ENCODE measurements around the gene MYH11. TPM values are rescaled to one million over a fixed set of nuclear protein-coding genes. Genes with fewer than 3 reads are reported as not detected.

Gene MYH11
- total RNA-seq, 1 experiment from 2014 or later: not detected

GRCh38 chr16:15776572-15776971, 80.3 kb downstream of the MYH11 start:
- no peak for TF ChIP-seq CTCF (IDR thresholded peaks at IDR 0.05; ENCODE audit: unreplicated experiment)
- no peak overlapping the region for H3K27ac Mint-ChIP-seq (ENCODE audit: low read depth, unreplicated experiment)
- no peaks in the 10 kb centered on the region for H3K4me1 Mint-ChIP-seq (ENCODE audit: insufficient read depth, unreplicated experiment)
- DNase-seq (ENCODE audit: unreplicated experiment): no peak
- no peak overlapping the region for H3K4me3 Mint-ChIP-seq (ENCODE audit: unreplicated experiment)
- H3K27me3 Mint-ChIP-seq (ENCODE audit: insufficient read depth, unreplicated experiment): peaks cover 33% of the 10 kb centered on the region
- no TSS peak for BruUV-seq (replicated peaks)
- no peaks in the 10 kb centered on the region for H3K36me3 Mint-ChIP-seq (ENCODE audit: insufficient read depth, unreplicated experiment)
- CTCF ChIA-PET: interaction anchor here (0.7 to 5.0 kb wide), 6 partner anchors 11 to 363 kb away, joined by 3 to 25 read pairs (median 5); no protein-coding TSS in a partner anchor
- POLR2A ChIA-PET: no interaction called here
- H3K9me3 Mint-ChIP-seq (ENCODE audit: unreplicated experiment): no peaks in the 10 kb centered on the region
- intact Hi-C loops (cut with micrococcal nuclease): no loop called here

GRCh38 chr16:15775663-15776304, 81.0 kb downstream of the MYH11 start:
- Mint-ChIP-seq H3K27me3 (ENCODE audit: insufficient read depth, unreplicated experiment) (peaks cover 36% of the 10 kb centered on the region), H3K27ac (ENCODE audit: low read depth, unreplicated experiment) (no peak overlapping the region), H3K36me3 (ENCODE audit: insufficient read depth, unreplicated experiment) (no peaks in the 10 kb centered on the region), H3K9me3 (ENCODE audit: unreplicated experiment) (no peaks in the 10 kb centered on the region), H3K4me1 (ENCODE audit: insufficient read depth, unreplicated experiment) (no peaks in the 10 kb centered on the region), H3K4me3 (ENCODE audit: unreplicated experiment) (no peak overlapping the region)
- BruUV-seq (replicated peaks): no TSS peak
- DNase-seq (ENCODE audit: unreplicated experiment): no peak
- intact Hi-C loops (cut with micrococcal nuclease): no loop called here
- no peak for TF ChIP-seq CTCF (IDR thresholded peaks at IDR 0.05; ENCODE audit: unreplicated experiment)
- ChIA-PET POLR2A (no interaction called here), CTCF (interaction anchor here (0.8 to 5.0 kb wide), 3 partner anchors 10 to 48 kb away, joined by 3 to 25 read pairs (median 15); no protein-coding TSS in a partner anchor)

- DNase-seq (ENCODE audit: unreplicated experiment): no peak
- H3K27ac Mint-ChIP-seq (ENCODE audit: low read depth, unreplicated experiment): no peak overlapping the region
- POLR2A ChIA-PET: no interaction called here
- CTCF ChIA-PET: interaction anchor here (0.5 to 5.0 kb wide), 4 partner anchors 9 to 234 kb away, joined by 3 to 25 read pairs (median 4); no protein-coding TSS in a partner anchor
- H3K4me3 Mint-ChIP-seq (ENCODE audit: unreplicated experiment): no peak overlapping the region
- H3K4me1 Mint-ChIP-seq (ENCODE audit: insufficient read depth, unreplicated experiment): no peaks in the 10 kb centered on the region
- H3K9me3 Mint-ChIP-seq (ENCODE audit: unreplicated experiment): no peaks in the 10 kb centered on the region
- H3K27me3 Mint-ChIP-seq (ENCODE audit: insufficient read depth, unreplicated experiment): peaks cover 42% of the 10 kb centered on the region
- intact Hi-C loops (cut with micrococcal nuclease): no loop called here
- no TSS peak for BruUV-seq (replicated peaks)
- no peak for TF ChIP-seq CTCF (IDR thresholded peaks at IDR 0.05; ENCODE audit: unreplicated experiment)
- H3K36me3 Mint-ChIP-seq (ENCODE audit: insufficient read depth, unreplicated experiment): no peaks in the 10 kb centered on the region
Measured at GRCh38 chr16:15775209-15775608, 81.6 kb downstream of the MYH11 start.

GRCh38 chr16:15773968-15774367, 82.9 kb downstream of the MYH11 start:
- no TSS peak for BruUV-seq (replicated peaks)
- H3K4me3 Mint-ChIP-seq (ENCODE audit: unreplicated experiment): no peak overlapping the region
- DNase-seq (ENCODE audit: unreplicated experiment): no peak
- H3K4me1 Mint-ChIP-seq (ENCODE audit: insufficient read depth, unreplicated experiment): no peaks in the 10 kb centered on the region
- intact Hi-C loops (cut with micrococcal nuclease): no loop called here
- no peak overlapping the region for H3K27ac Mint-ChIP-seq (ENCODE audit: low read depth, unreplicated experiment)
- CTCF ChIA-PET: interaction anchor here (1.3 to 5.0 kb wide), 2 partner anchors 8 to 10 kb away, joined by 4 to 25 read pairs; no protein-coding TSS in a partner anchor
- no peaks in the 10 kb centered on the region for H3K9me3 Mint-ChIP-seq (ENCODE audit: unreplicated experiment)
- no peak for TF ChIP-seq CTCF (IDR thresholded peaks at IDR 0.05; ENCODE audit: unreplicated experiment)
- no peaks in the 10 kb centered on the region for H3K36me3 Mint-ChIP-seq (ENCODE audit: insufficient read depth, unreplicated experiment)
- H3K27me3 Mint-ChIP-seq (ENCODE audit: insufficient read depth, unreplicated experiment): peaks cover 43% of the 10 kb centered on the region
- POLR2A ChIA-PET: no interaction called here
